Duodenal mucosa (tissue), 2 donors: Measurements from ENCODE around the gene CAPS.

Experiments used
- H3K27ac ChIP-seq: one replicate; pipeline ENCODE4 v1.7.0; 2013; ENCODE audit warnings: low read depth, low read length
- H3K27me3 ChIP-seq, 2 donors: one replicate each; pipeline ENCODE4 v1.7.0; 2013; ENCODE audit warnings: low read length in 2 of 2, control low read depth in 1 of 2; ENCODE audit not compliant: insufficient read depth in 2 of 2, control insufficient read depth in 1 of 2
- H3K36me3 ChIP-seq, 2 donors: one replicate each; pipeline ENCODE4 v1.7.0; 2013; ENCODE audit warnings: low read length in 2 of 2, control low read depth in 1 of 2; ENCODE audit not compliant: insufficient read depth in 2 of 2, control insufficient read depth in 1 of 2
- H3K4me1 ChIP-seq, 2 donors: one replicate each; pipeline ENCODE4 v1.7.0; 2013; ENCODE audit warnings: low read length in 2 of 2, control low read depth in 1 of 2; ENCODE audit not compliant: insufficient read depth in 2 of 2, control insufficient read depth in 1 of 2
- H3K4me3 ChIP-seq, 2 donors: one replicate each; pipeline ENCODE4 v1.7.0; 2013; ENCODE audit warnings: low read length in 2 of 2, low read depth in 1 of 2
- H3K9ac ChIP-seq, 2 donors: one replicate each; pipeline ENCODE4 v1.7.0; 2013; ENCODE audit warnings: low read length in 2 of 2, low read depth in 1 of 2
- H3K9me3 ChIP-seq, 2 donors: one replicate each; pipeline ENCODE4 v1.7.0; 2013; ENCODE audit warnings: low read length in 2 of 2, control low read depth in 1 of 2; ENCODE audit not compliant: control insufficient read depth in 1 of 2

CAPS gene

GRCh38 chr19:5891938-5892771, 21.9 kb upstream of the CAPS start:
- no peaks in the 10 kb centered on the region for H3K4me1 ChIP-seq
- no peak overlapping the region for H3K27ac ChIP-seq
- no peak overlapping the region for H3K4me3 ChIP-seq
- peak overlapping the region in 1 of 2 donors; percentile 12 for H3K9ac ChIP-seq
- H3K9me3 ChIP-seq, result no peaks in the 10 kb centered on the region
- peaks cover 5 to 20% of the 10 kb centered on the region in 2 donors for H3K36me3 ChIP-seq
- peaks cover 0 to 5% of the 10 kb centered on the region in 2 donors for H3K27me3 ChIP-seq

- Histone ChIP-seq H3K9ac (no peak overlapping the region), H3K4me1 (no peaks in the 10 kb centered on the region), H3K27ac (no peak overlapping the region), H3K9me3 (no peaks in the 10 kb centered on the region), H3K36me3 (peaks cover 5 to 20% of the 10 kb centered on the region in 2 donors), H3K4me3 (no peak overlapping the region), H3K27me3 (peaks cover 0 to 5% of the 10 kb centered on the region in 2 donors)
Observed at GRCh38 chr19:5892772-5893275, 21.2 kb upstream of the CAPS start.

DNA sequence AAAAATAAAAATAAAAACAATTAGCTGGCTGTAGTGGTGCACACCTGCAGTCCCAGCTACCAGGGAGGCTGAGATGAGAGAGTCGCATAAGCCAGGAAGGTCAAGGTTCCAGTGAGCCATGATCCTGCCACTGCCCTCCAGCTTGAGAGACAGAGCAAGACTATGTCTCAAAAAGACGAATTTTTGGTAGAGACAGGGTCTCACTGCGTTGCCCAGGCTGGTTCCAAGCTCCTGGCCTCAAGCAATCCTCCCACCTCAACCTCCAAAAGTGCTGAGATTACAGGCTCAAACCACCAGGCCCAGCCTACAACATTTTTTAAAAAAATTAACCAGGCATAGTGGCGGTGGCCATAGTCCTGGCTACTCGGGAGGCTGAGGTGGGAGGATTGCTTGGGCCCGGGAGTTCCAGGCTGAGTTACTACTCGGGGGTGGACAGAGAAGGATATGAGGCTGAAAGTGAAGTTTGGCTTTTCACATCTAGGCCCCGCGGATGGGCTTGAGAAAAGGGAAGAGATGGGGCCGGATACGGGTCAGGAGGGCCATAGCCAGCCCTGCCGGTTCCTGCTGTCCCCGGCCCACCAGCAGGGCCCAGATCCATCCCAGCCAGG, 20.7 kb upstream of the CAPS start:
- H3K9ac ChIP-seq, result no peak overlapping the region
- peaks cover 5 to 20% of the 10 kb centered on the region in 2 donors for H3K36me3 ChIP-seq
- no peak overlapping the region for H3K4me3 ChIP-seq
- H3K9me3 ChIP-seq, result no peaks in the 10 kb centered on the region
- H3K27me3 ChIP-seq, result peaks cover 0 to 5% of the 10 kb centered on the region in 2 donors
- H3K27ac ChIP-seq, result no peak overlapping the region
- H3K4me1 ChIP-seq, result no peaks in the 10 kb centered on the region

GRCh38 chr19:5893907-5894703, 19.9 kb upstream of the CAPS start:
- Histone ChIP-seq H3K27ac (no peak overlapping the region), H3K36me3 (peaks cover 5 to 20% of the 10 kb centered on the region in 2 donors), H3K4me3 (no peak overlapping the region), H3K9ac (no peak overlapping the region), H3K9me3 (no peaks in the 10 kb centered on the region), H3K4me1 (no peaks in the 10 kb centered on the region), H3K27me3 (peaks cover 0 to 5% of the 10 kb centered on the region in 2 donors)

- peaks cover 0 to 5% of the 10 kb centered on the region in 2 donors for H3K27me3 ChIP-seq
- no peaks in the 10 kb centered on the region for H3K9me3 ChIP-seq
- no peak overlapping the region for H3K4me3 ChIP-seq
- H3K27ac ChIP-seq, result no peak overlapping the region
- no peaks in the 10 kb centered on the region for H3K4me1 ChIP-seq
- H3K9ac ChIP-seq, result no peak overlapping the region
- H3K36me3 ChIP-seq, result peaks cover 5 to 20% of the 10 kb centered on the region in 2 donors
Observed at GRCh38 chr19:5894704-5895349, 19.2 kb upstream of the CAPS start.

GRCh38 chr19:5895409-5895808, 18.6 kb upstream of the CAPS start:
- Histone ChIP-seq H3K27me3 (peaks cover 0 to 5% of the 10 kb centered on the region in 2 donors), H3K4me3 (no peak overlapping the region), H3K9me3 (no peaks in the 10 kb centered on the region), H3K27ac (no peak overlapping the region), H3K9ac (no peak overlapping the region), H3K4me1 (no peaks in the 10 kb centered on the region), H3K36me3 (peaks cover 5 to 23% of the 10 kb centered on the region in 2 donors)

GRCh38 chr19:5895890-5896289, 18.2 kb upstream of the CAPS start:
- Histone ChIP-seq H3K9ac (no peak overlapping the region), H3K27me3 (peaks cover 0 to 5% of the 10 kb centered on the region in 2 donors), H3K9me3 (no peaks in the 10 kb centered on the region), H3K4me1 (no peaks in the 10 kb centered on the region), H3K4me3 (no peak overlapping the region), H3K27ac (no peak overlapping the region), H3K36me3 (peaks cover 5 to 24% of the 10 kb centered on the region in 2 donors)

- Histone ChIP-seq H3K4me1 (no peaks in the 10 kb centered on the region), H3K9ac (no peak overlapping the region), H3K36me3 (peaks cover 5 to 24% of the 10 kb centered on the region in 2 donors), H3K27me3 (peaks cover 0 to 5% of the 10 kb centered on the region in 2 donors), H3K4me3 (no peak overlapping the region), H3K9me3 (no peaks in the 10 kb centered on the region), H3K27ac (no peak overlapping the region)
Observed at GRCh38 chr19:5896365-5897076, 17.5 kb upstream of the CAPS start.
